CD14-positive monocyte (primary cell): Measurements from ENCODE around the gene WWOX. TPM values are rescaled to one million over a fixed set of nuclear protein-coding genes. Genes with fewer than 3 reads are reported as not detected.
A peak's percentile ranks its signal among the peaks of the same experiment; 100 is the strongest.

ENCODE experiments used
- DNase-seq, 3 donors: peaks; one replicate each; pipeline ENCODE4 v3.0.0-alpha.2; 2011 to 2022
- H2AFZ ChIP-seq: 2 replicates; pipeline ENCODE4 v1.6.0; 2012; ENCODE audit warnings: mild to moderate bottlenecking, low read depth, low read length, inconsistent platforms; ENCODE audit not compliant: insufficient read depth, poor library complexity, severe bottlenecking
- H3K27ac ChIP-seq, 2 donors: 1 replicate in 1 of 2; 2 replicates in 1 of 2; pipeline ENCODE4 v1.5.1; 2012 to 2013; ENCODE audit warnings: low read length in 2 of 2, control low read depth in 1 of 2, inconsistent platforms in 1 of 2, low read depth in 1 of 2, mild to moderate bottlenecking in 1 of 2
- H3K27me3 ChIP-seq, 2 donors: one replicate each; pipeline versions ENCODE4 v1.6.0 to v1.6.1; 2011 to 2013; ENCODE audit warnings: low read length in 2 of 2; ENCODE audit not compliant: control insufficient read depth in 2 of 2, insufficient read depth in 2 of 2
- H3K36me3 ChIP-seq, 2 donors: replicated peaks in 1 of 2; 1 replicate in 1 of 2; 2 replicates in 1 of 2; pipeline versions ENCODE4 v1.5.1 to v1.6.1; 2012 to 2013; ENCODE audit warnings: low read length in 2 of 2, control low read depth in 1 of 2, inconsistent platforms in 1 of 2, mild to moderate bottlenecking in 1 of 2; ENCODE audit not compliant: insufficient read depth in 2 of 2, control insufficient read depth in 1 of 2
- H3K4me1 ChIP-seq, 2 donors: 1 replicate in 1 of 2; 2 replicates in 1 of 2; pipeline versions ENCODE4 v1.5.1 to v1.6.1; 2012 to 2013; ENCODE audit warnings: low read length in 2 of 2, control low read depth in 1 of 2, inconsistent platforms in 1 of 2, mild to moderate bottlenecking in 1 of 2, moderate library complexity in 1 of 2; ENCODE audit not compliant: insufficient read depth in 2 of 2, control insufficient read depth in 1 of 2
- H3K4me2 ChIP-seq: replicated peaks from 2 replicates; pipeline ENCODE3; 2012; ENCODE audit warnings: low read length, moderate library complexity, mild to moderate bottlenecking; ENCODE audit not compliant: poor library complexity, severe bottlenecking; ENCODE audit errors: extremely low read depth
- H3K4me3 ChIP-seq, 3 experiments: fragments of 200-600 bp in 1 of 3; sonication (generic) in 1 of 3; replicated peaks in 1 of 3; 1 replicate in 2 of 3; 2 replicates in 1 of 3; pipeline ENCODE4 v1.5.1; 2011 to 2013; ENCODE audit warnings: low read length in 3 of 3, mild to moderate bottlenecking in 3 of 3, control low read depth in 2 of 3, low read depth in 2 of 3, inconsistent platforms in 1 of 3, moderate library complexity in 1 of 3
- H3K79me2 ChIP-seq: 2 replicates; pipeline ENCODE4 v1.6.0; 2012; ENCODE audit warnings: mild to moderate bottlenecking, control low read depth, inconsistent platforms, low read length, moderate library complexity; ENCODE audit not compliant: insufficient read depth
- H3K9ac ChIP-seq: 2 replicates; pipeline ENCODE4 v1.6.0; 2017; ENCODE audit warnings: low read length, mild to moderate bottlenecking; ENCODE audit not compliant: insufficient read depth, poor library complexity, severe bottlenecking
- H3K9me3 ChIP-seq, 2 donors: replicated peaks in 1 of 2; 1 replicate in 1 of 2; 2 replicates in 1 of 2; pipeline versions ENCODE4 v1.5.1 to v1.6.1; 2012 to 2013; ENCODE audit warnings: low read length in 2 of 2, control low read depth in 1 of 2; ENCODE audit not compliant: control insufficient read depth in 1 of 2, insufficient read depth in 1 of 2
- H4K20me1 ChIP-seq: 2 replicates; pipeline ENCODE4 v1.6.0; 2012; ENCODE audit warnings: mild to moderate bottlenecking, low read length, control low read depth, moderate library complexity; ENCODE audit not compliant: insufficient read depth
- H3K27ac Mint-ChIP-seq, 7 donors: one replicate each; pipeline ENCODE4 v1.8.0; 2020; ENCODE audit warnings: mild to moderate bottlenecking in 7 of 7, mixed read lengths in 7 of 7, moderate library complexity in 6 of 7, inconsistent platforms in 2 of 7
- H3K27me3 Mint-ChIP-seq, 3 donors: one replicate each; pipeline ENCODE4 v1.8.0; 2021 to 2022; ENCODE audit warnings: low read depth in 3 of 3, mild to moderate bottlenecking in 3 of 3, mixed read lengths in 3 of 3, moderate library complexity in 3 of 3, inconsistent platforms in 1 of 3
- H3K36me3 Mint-ChIP-seq, 2 donors: one replicate each; pipeline ENCODE4 v1.8.0; 2020; ENCODE audit warnings: mixed read lengths in 2 of 2, inconsistent platforms in 1 of 2, mild to moderate bottlenecking in 1 of 2
- H3K4me1 Mint-ChIP-seq: one replicate; pipeline ENCODE4 v1.8.0; 2020; ENCODE audit warnings: mild to moderate bottlenecking, mixed read lengths
- H3K4me3 Mint-ChIP-seq, 2 donors: one replicate each; pipeline ENCODE4 v1.8.0; 2020; ENCODE audit warnings: mild to moderate bottlenecking in 2 of 2, mixed read lengths in 2 of 2, moderate library complexity in 1 of 2
- H3K9me3 Mint-ChIP-seq, 7 donors: one replicate each; pipeline ENCODE4 v1.8.0; 2020 to 2022; ENCODE audit warnings: mixed read lengths in 7 of 7, mild to moderate bottlenecking in 6 of 7, moderate library complexity in 6 of 7, inconsistent platforms in 2 of 7
- CTCF ChIP-seq: fragments of 200-600 bp; IDR thresholded peaks from one replicate; pipeline ENCODE4 v1.8.0; 2022; ENCODE audit warnings: antibody characterized with exemption, mild to moderate bottlenecking
- WGBS: methylation state at CpG from one replicate; pipeline ENCODE4 v1.1.5; 2013; ENCODE audit warnings: missing lambda C conversion rate; ENCODE audit not compliant: insufficient coverage; 5-methylcytosine and 5-hydroxymethylcytosine counted together
- intact Hi-C, 2 donors: fragments of 100-400 bp; cut with micrococcal nuclease; formaldehyde crosslinking; loops; one replicate each; pipeline versions ENCODE4 v1.15.0 to v1.15.1; 2023
- polyA plus RNA-seq, 3 donors: library from polyadenylated mRNA; depleted of rRNA in 1 of 3; unstranded in 2 of 3; stranded (reverse) in 1 of 3; fragments of 300-500 nt in 2 of 3; fragments of >200 nt in 1 of 3; fragmentation: Illumina TruSeq in 2 of 3; gene quantifications; 1 replicate in 2 of 3; 2 replicates in 1 of 3; pipeline ENCODE4 v1.2.3, GENCODE V29; 2012 to 2021

Gene WWOX
- polyA plus RNA-seq, 3 donors, result 4.0 to 7.0 (median 6.3) TPM

- Histone ChIP-seq H3K27ac (no peak overlapping the region), H2AFZ (no peak overlapping the region), H3K4me1 (no peaks in the 10 kb centered on the region), H3K36me3 (no peaks in the 10 kb centered on the region), H4K20me1 (no peaks in the 10 kb centered on the region), H3K9ac (no peak overlapping the region), H3K4me3 (no peak overlapping the region), H3K27me3 (no peaks in the 10 kb centered on the region), H3K9me3 (no peaks in the 10 kb centered on the region), H3K4me2 (no peak overlapping the region), H3K79me2 (no peaks in the 10 kb centered on the region)
- WGBS, result 24% methylated on average over 20 of the region's 23 CpGs
- intact Hi-C loops, result loop anchor here in 1 of 2 donors (10.0 kb wide), 1 partner anchor 266 kb away; no protein-coding TSS in a partner anchor
- H3K4me3 Mint-ChIP-seq, result no peak overlapping the region
- TF ChIP-seq CTCF, result peak; percentile 93
- no peaks in the 10 kb centered on the region for H3K36me3 Mint-ChIP-seq
- peaks cover 0 to 1% (median 1%) of the 10 kb centered on the region in 3 donors for H3K27me3 Mint-ChIP-seq
- H3K27ac Mint-ChIP-seq, result no peak overlapping the region
- peaks cover 0 to 2% (median 0%) of the 10 kb centered on the region in 7 donors for H3K9me3 Mint-ChIP-seq
- DNase-seq, result peak; percentile 46 to 74 (median 48)
- peaks cover 3% of the 10 kb centered on the region for H3K4me1 Mint-ChIP-seq
These were observed 671.1 kb downstream of the WWOX start for GRCh38 chr16:78770353-78771091.

- H3K4me3 Mint-ChIP-seq, result no peak overlapping the region
- no peak overlapping the region for H3K9ac ChIP-seq
- no peaks in the 10 kb centered on the region for H3K36me3 ChIP-seq
- no peak overlapping the region for H3K4me2 ChIP-seq
- H3K27ac ChIP-seq, result no peak overlapping the region
- H3K4me1 ChIP-seq, result no peaks in the 10 kb centered on the region
- no peaks in the 10 kb centered on the region for H3K36me3 Mint-ChIP-seq
- TF ChIP-seq CTCF, result no peak
- H2AFZ ChIP-seq, result no peak overlapping the region
- H3K9me3 ChIP-seq, result no peaks in the 10 kb centered on the region
- no peak for DNase-seq
- H3K27ac Mint-ChIP-seq, result no peak overlapping the region
- H3K79me2 ChIP-seq, result no peaks in the 10 kb centered on the region
- no peaks in the 10 kb centered on the region for H4K20me1 ChIP-seq
- H3K4me3 ChIP-seq, result no peak overlapping the region
- H3K9me3 Mint-ChIP-seq, result peaks cover 0 to 4% (median 0%) of the 10 kb centered on the region in 7 donors
- H3K27me3 Mint-ChIP-seq, result peaks cover 0 to 1% (median 1%) of the 10 kb centered on the region in 3 donors
- H3K4me1 Mint-ChIP-seq, result peaks cover 3% of the 10 kb centered on the region
- WGBS, result 96% methylated on average over 5 of the region's 8 CpGs
- intact Hi-C loops, result loop anchor here in 1 of 2 donors (10.0 kb wide), 1 partner anchor 268 kb away; no protein-coding TSS in a partner anchor
- H3K27me3 ChIP-seq, result no peaks in the 10 kb centered on the region
These were observed 673.8 kb downstream of the WWOX start for GRCh38 chr16:78773291-78773702.
